Adrenal gland (tissue), 5 donors: ENCODE data around the gene C1QB.

ENCODE experiments used
- POLR2A ChIP-seq, 2 donors: fragments of 450-650 bp; IDR thresholded peaks; one replicate each; pipeline ENCODE4 v1.6.1; 2017; ENCODE audit warnings: antibody characterized with exemption in 2 of 2, mild to moderate bottlenecking in 2 of 2, moderate library complexity in 1 of 2
- TF ChIP-seq, protein P1 (sequence below), 6 experiments: fragments of 450-650 bp in 4 of 6; fragments of 200-600 bp in 2 of 6; sonication (generic) in 1 of 6; IDR thresholded peaks; 1 replicate in 5 of 6; 2 replicates in 1 of 6; pipeline versions ENCODE4 v1.5.1 to v1.8.0; 2016 to 2021; ENCODE audit warnings: antibody characterized with exemption in 6 of 6, mild to moderate bottlenecking in 2 of 6, moderate library complexity in 1 of 6
- donor health status: DM: no; HTN: no; CAD: no.

GRCh38 chr1:22646384-22646783, 6.7 kb upstream of the C1QB start:
- TF ChIP-seq, protein P1, sequence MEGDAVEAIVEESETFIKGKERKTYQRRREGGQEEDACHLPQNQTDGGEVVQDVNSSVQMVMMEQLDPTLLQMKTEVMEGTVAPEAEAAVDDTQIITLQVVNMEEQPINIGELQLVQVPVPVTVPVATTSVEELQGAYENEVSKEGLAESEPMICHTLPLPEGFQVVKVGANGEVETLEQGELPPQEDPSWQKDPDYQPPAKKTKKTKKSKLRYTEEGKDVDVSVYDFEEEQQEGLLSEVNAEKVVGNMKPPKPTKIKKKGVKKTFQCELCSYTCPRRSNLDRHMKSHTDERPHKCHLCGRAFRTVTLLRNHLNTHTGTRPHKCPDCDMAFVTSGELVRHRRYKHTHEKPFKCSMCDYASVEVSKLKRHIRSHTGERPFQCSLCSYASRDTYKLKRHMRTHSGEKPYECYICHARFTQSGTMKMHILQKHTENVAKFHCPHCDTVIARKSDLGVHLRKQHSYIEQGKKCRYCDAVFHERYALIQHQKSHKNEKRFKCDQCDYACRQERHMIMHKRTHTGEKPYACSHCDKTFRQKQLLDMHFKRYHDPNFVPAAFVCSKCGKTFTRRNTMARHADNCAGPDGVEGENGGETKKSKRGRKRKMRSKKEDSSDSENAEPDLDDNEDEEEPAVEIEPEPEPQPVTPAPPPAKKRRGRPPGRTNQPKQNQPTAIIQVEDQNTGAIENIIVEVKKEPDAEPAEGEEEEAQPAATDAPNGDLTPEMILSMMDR (IDR thresholded peaks at IDR 0.05), result no peak
- TF ChIP-seq POLR2A (IDR thresholded peaks at IDR 0.05), result no peak
